ENCODE data around the gene GNAS-AS1.

DNA sequence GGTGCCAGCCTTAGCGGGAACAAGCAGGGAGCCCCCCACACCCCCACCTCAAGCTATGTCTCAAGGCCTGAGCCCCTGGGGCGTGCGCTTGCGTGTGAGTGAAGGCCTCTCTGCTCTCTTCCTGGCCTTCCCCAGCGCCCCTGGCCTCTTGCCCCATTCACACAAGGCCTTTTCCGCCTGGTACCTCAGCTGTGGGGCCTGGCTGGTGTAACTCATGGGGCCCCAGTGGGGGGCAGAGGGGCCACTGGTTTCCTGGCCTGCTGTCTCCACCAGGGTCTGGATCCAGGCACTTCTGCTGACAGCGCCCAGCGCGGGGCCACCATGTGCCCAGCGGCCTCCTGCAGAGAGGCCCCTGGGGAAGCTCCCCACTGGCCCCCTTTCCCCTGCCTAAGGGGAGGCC is 34.7 kb downstream of the GNAS-AS1 start:
- TF ChIP-seq, protein P1, sequence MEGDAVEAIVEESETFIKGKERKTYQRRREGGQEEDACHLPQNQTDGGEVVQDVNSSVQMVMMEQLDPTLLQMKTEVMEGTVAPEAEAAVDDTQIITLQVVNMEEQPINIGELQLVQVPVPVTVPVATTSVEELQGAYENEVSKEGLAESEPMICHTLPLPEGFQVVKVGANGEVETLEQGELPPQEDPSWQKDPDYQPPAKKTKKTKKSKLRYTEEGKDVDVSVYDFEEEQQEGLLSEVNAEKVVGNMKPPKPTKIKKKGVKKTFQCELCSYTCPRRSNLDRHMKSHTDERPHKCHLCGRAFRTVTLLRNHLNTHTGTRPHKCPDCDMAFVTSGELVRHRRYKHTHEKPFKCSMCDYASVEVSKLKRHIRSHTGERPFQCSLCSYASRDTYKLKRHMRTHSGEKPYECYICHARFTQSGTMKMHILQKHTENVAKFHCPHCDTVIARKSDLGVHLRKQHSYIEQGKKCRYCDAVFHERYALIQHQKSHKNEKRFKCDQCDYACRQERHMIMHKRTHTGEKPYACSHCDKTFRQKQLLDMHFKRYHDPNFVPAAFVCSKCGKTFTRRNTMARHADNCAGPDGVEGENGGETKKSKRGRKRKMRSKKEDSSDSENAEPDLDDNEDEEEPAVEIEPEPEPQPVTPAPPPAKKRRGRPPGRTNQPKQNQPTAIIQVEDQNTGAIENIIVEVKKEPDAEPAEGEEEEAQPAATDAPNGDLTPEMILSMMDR (IDR thresholded peaks at IDR 0.05; ENCODE audit: poor library complexity): no peak
- TF ChIP-seq EZH2phosphoT487 (IDR thresholded peaks at IDR 0.05; ENCODE audit: low read depth, severe bottlenecking, unreplicated experiment): no peak
- no peak for TF ChIP-seq EZH2 (IDR thresholded peaks at IDR 0.05; ENCODE audit: borderline replicate concordance)
